NCI-H146 treated with DMSO at 0.1 percent for 48 hours (cell line): ENCODE measurements around the gene GPSM1.

Experiments used
- DNase-seq: peaks from one replicate; lab custom pipeline; 2025; ENCODE audit not compliant: unreplicated experiment; lab: John Stamatoyannopoulos, UW

Gene GPSM1

DNA sequence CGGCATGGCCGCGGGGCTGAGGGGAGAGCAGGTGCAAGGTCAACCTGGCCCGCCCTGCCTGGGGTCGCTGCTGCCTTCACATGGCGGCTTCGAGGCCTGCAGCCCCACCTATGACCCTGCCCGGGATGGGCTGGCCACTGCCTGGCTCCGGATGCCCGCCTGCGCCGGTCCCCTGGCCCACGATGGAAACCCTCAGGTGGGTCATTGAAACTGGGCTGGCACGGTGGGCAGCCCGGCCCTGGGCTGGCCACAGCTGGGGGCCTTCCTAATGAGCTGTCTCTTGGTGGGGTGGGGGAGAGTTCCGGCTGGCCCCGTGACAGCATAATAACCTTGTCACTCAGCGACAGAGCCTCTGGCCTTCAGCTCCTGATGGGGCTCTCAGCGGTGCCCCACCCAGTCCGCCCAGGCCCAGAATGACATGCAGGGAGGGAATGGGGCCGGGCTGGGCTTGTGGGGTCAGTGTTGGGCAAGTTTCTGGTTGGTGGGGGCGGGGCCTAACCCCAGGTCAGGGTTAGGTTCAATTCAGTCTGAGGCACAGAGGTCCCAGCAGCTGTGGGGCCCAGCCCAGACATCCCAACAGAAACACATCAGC lies 23.4 kb upstream of the GPSM1 start, which contains the start of gene CCDC187:
CCDC187 (minus strand) TSS at position 270 of the 592 bp plus-strand sequence; CDS start at position 6, 264 bp downstream.
- DNase-seq = no peak

GRCh38 chr9:136304456-136304855 lies 22.9 kb upstream of the GPSM1 start:
- no peak for DNase-seq

DNA sequence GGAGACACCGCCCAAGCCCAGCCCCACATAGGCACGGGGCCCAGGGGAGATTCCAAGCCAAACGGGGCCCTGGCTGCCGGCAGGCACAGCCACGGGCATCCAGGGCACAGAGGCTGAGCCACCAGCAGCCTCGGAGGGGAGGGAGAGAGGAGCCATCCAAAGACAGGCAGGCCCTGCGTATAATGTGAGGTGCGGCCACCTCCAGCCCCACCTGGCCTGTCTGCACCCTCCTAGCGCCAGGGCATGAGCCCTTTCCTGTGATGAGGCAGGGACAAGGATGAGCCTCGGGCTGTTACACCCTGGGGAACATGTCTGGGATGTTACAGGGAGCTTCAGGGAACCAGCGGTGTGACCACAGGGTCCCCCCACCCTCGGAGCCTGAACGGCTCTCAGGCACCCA lies 22.4 kb upstream of the GPSM1 start:
- DNase-seq = no peak

- DNase-seq = no peak
Observed at GRCh38 chr9:136305804-136306203, 21.5 kb upstream of the GPSM1 start.

DNA sequence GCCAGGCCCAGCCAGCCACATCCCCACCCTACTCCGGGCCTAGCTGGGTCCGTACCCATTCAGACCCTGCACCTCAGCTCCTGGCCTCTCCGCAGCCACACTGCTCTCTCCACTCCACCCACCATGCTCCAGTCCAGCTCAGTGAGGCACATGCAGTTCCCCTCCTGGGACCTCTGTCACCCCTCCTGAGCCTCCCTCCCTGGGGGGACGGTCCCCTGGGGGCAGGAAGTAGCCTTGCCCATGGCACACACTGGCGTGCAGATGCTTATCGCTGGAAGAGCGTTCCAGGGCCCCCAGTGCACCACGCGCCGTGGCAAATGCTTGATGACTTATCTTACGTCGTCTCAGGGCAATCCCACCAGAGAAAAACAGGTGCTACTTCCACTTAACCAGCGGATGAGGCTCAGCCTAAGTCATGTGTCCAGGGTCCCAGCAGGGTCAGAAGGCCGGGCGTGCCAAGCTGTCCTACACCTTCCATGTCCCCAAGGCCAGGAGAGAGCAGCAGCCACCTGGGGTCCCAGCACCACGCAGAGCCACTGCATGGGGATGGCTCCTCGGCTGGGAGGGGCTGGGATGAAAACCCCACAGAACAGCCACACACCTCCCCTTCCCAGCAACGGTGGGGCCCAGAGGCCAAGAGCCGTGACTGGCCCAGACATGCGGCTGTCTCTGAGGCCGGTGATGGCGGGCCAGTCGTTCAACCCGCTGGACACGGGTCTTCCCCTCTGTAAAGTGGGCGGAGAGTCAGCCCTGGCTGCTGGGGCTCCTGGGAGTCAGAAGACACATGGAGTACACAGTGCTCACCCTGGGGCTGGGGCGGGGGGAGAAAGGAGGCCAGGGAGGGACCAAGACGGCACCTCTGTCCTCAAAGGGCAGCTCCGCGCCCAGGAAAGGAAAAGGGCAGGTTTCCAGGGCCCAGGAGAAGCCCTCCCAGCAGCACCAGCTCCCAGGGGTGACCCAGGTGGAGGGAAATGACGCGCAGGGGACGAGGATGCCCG lies 20.8 kb upstream of the GPSM1 start:
- no peak for DNase-seq

- DNase-seq = no peak
Observed at GRCh38 chr9:136307215-136307750, 20.1 kb upstream of the GPSM1 start.

GRCh38 chr9:136308006-136308701 lies 19.2 kb upstream of the GPSM1 start:
- DNase-seq = no peak

DNA sequence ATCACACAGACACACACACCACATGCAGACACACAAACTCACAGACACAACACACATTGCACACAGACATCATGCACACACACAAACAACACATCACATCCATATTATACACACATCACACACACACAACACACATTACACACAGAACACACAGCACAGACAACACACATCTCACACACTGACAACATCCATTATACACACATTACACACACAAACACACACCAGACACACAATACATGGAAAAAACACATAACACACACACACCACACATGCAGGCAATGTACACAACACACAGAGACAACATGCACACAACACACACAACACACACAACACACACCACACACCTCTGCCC lies 18.7 kb upstream of the GPSM1 start:
- DNase-seq = no peak

- DNase-seq = peak; percentile 23
Observed at GRCh38 chr9:136309101-136309801, 18.1 kb upstream of the GPSM1 start.

DNA sequence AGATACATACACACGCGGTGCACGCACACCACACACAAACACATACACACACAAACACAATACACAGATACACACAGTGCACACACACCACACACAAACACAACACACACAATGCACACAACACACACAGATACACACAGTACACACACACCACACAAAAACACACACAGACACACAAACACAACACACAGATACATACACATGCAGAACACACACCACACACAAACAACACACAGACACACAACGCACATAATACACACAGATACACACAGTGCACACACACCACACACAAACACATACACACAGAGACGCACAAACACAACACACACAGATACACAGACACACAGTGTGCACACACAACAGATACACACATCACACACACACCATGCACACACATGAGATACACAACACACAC lies 17.5 kb upstream of the GPSM1 start:
- no peak for DNase-seq

DNA sequence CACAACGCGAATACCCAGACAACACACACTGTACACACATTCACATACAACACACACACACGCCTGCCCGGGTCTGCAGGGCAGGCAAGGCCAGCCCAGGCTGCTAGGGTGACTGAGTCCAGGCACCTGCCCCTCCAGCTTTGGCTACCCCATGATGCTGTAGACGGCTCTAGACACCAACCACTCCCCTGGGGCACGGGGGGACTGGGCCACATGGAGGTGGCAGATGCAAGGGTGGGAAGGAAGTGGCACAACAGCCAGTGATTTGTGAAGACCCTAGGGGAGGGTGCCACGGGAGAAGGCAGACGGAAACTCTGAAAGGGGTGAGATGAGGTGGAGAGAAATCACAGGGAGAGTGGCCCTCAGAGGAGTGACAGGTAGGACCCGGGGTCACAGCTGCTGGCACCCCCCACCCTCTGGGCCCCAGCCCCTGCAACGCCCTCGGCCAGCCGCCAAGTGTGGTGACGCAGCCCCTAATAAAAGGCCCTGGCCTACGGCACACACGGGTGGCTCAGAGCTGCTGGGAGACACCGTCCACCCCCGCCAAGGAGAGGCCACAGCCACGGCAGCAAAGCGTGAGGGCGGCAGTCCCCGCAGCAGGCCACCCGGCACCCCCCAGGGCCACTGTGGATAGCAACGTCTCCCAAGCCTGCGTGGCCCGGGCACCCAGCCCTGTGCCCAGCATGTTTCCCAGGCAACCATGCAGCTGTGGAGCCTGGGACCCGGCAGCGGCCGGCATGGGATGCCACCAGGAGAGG lies 16.9 kb upstream of the GPSM1 start:
- DNase-seq = no peak

DNA sequence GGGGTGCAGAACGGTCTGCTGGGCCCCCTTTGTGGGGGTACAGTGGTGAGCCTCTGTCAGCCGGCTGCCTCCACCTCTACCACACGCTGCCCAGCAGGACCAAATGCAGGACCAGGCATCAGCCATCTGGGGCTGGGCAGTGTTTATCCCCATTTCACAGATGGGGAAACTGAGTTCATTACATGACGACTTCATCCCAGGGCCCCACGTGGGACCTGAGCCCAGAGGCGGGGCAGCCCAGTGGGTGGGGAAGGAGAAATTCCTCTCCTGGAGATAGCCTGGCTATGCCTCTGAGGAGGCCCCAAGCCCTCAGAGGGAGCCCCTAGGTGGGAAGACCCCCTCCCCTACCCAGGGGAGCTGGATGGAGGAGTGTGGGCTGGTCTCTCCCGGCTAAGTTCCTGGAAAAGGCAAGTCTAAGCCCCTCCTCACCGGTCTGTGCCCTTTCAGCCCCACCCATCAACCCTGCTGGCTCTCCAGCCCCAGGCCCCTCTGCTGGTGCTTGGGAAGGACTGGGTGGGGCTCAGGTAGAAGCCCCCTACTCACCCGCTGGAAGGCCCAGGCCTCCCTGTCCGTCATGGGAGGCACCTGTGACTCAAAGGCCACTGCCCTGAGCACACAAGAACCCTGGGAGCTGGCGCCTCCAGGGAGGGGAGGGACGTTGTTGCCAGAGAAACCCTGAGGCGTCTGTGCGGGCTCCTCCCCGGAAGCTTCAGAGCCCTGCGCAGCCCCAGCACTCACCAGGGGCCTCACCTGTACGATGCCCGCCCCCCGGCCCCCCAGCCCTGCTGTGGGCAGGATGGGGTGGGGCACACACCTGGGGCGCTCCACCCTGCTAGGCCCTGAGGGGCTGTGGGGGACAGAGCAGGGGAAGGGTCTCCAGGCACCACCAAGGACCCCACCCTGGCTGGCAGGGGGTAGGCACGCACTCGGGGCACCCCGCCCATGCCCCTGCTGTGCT lies 16.0 kb upstream of the GPSM1 start:
- DNase-seq = peak; percentile 53

GRCh38 chr9:136312009-136312375 lies 15.3 kb upstream of the GPSM1 start:
- DNase-seq = no peak

DNA sequence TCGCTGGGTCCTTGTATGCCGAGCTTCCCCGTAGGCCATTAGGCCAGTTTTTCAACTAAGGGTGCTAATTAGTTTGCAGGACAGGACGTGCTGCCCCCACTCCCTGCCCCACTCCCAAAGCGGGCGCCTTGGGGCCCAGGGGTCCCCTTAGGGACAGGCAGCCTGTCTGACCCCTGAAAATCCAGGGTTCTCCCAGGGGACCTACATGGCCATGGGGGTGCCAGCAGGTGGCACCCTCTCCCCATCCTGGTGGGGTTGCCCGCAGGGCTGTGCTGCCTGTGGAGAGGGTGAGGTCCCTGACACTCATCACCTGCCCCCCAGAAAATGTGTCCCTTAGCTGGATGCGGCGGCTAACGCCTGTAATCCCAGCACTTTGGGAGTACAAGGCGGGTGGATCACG lies 14.9 kb upstream of the GPSM1 start:
- no peak for DNase-seq

GRCh38 chr9:136313111-136314055 lies 14.0 kb upstream of the GPSM1 start:
- DNase-seq = no peak

DNA sequence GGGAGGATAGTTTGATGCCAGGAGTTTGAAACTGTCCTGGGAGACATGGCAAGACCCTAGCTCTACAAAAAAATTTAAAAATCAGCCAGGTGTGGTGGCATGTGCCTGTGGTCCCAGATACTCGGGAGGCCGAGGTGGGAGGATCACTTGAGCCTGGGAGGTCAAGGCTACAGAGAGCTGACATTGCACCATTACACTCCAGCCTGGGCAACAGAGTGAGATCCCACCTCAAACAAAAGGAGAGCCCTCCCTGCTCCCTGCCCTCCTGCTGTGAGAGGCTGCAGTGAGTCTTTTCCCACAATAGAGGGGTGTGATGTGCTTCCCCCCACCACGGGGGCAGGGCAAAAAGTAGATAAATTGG lies 13.3 kb upstream of the GPSM1 start:
- no peak for DNase-seq

- DNase-seq = no peak
Observed at GRCh38 chr9:136314944-136315343, 12.4 kb upstream of the GPSM1 start.

- DNase-seq = no peak
Observed at GRCh38 chr9:136316271-136316751, 11.0 kb upstream of the GPSM1 start.
